MM.1S (cell line): Measurements from ENCODE around the gene FAM81B.

Experiments
- CTCF ChIP-seq: fragments of 300-600 bp; sonication (generic); IDR thresholded peaks from 2 replicates; pipeline ENCODE4 v1.5.1; 2016; ENCODE audit warnings: antibody characterized with exemption, low read length, mixed read lengths
- EZH2 ChIP-seq: fragments of 300-600 bp; sonication (generic); optimal IDR thresholded peaks from 2 replicates; pipeline ENCODE3; 2017; ENCODE audit warnings: low read depth, mild to moderate bottlenecking, antibody characterized with exemption, low read length, mixed read lengths

DNA sequence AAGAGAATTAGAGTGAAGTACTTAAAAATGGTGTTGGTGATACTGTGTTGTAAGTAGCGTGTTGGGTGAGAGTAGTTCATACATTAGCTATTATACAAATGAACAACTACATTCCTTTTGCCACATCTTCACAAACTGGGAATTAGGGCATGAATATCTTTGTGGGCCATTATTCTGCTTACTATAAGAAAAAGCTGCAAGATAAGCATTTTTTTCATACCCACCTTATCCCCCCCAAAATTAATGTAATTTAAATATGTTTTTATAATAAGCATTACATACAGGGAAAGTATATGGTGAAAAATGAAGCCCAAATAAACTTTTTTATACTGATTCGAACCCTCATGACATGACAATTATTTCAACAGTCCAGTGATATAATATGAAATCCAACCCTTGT is 69.5 kb downstream of the FAM81B start:
- TF ChIP-seq CTCF (no peak), EZH2 (no peak)
